ENCODE results near the gene WDFY4.

WDFY4 gene

GRCh38 chr10:48735836-48736390 lies 51.2 kb downstream of the WDFY4 start:
- Histone ChIP-seq H3K9ac (ENCODE audit: low read length) (no peak overlapping the region), H4K5ac (ENCODE audit: low read length) (no peak overlapping the region), H3K4me2 (ENCODE audit: low read length) (no peak overlapping the region), H3K4me3 (ENCODE audit: low read length) (no peak overlapping the region), H4K8ac (ENCODE audit: low read depth, low read length) (no peak overlapping the region), H2BK5ac (ENCODE audit: low read length) (no peak overlapping the region), H2AK5ac (ENCODE audit: low read length) (no peak overlapping the region), H3K56ac (ENCODE audit: low read length) (no peak overlapping the region), H3K36me3 (ENCODE audit: control insufficient read depth, insufficient read depth, low read length) (no peaks in the 10 kb centered on the region), H2BK15ac (replicated peaks; ENCODE audit: low read depth) (no peak overlapping the region), H3K4me1 (ENCODE audit: control insufficient read depth, low read depth, low read length) (no peaks in the 10 kb centered on the region), H3K79me1 (ENCODE audit: low read length) (no peaks in the 10 kb centered on the region), H3K27me3 (ENCODE audit: insufficient read depth, low read length, poor library complexity) (no peaks in the 10 kb centered on the region), H3K27ac (ENCODE audit: low read depth, low read length) (no peak overlapping the region), H2BK120ac (ENCODE audit: low read depth, low read length) (no peak overlapping the region), H3K4ac (ENCODE audit: low read depth, low read length) (no peak overlapping the region), H3K18ac (ENCODE audit: low read length) (no peak overlapping the region), H3K23ac (ENCODE audit: low read length) (no peak overlapping the region), H3K79me2 (ENCODE audit: control insufficient read depth, insufficient read depth, low read length) (no peaks in the 10 kb centered on the region)
- WGBS (ENCODE audit: extremely low coverage, insufficient coverage, low lambda C conversion rate): no CpG with 5 or more reads among the region's 8 CpGs
- DNase-seq: no peak

- no peak overlapping the region for H3K27ac ChIP-seq (ENCODE audit: low read depth, low read length)
Observed at GRCh38 chr10:48736596-48736995, 51.9 kb downstream of the WDFY4 start.

GRCh38 chr10:48737886-48738285 lies 53.2 kb downstream of the WDFY4 start:
- H2BK5ac ChIP-seq (ENCODE audit: low read length): no peak overlapping the region
- no peak overlapping the region for H2AK5ac ChIP-seq (ENCODE audit: low read length)
- H4K8ac ChIP-seq (ENCODE audit: low read depth, low read length): no peak overlapping the region
- H3K4me1 ChIP-seq (ENCODE audit: control insufficient read depth, low read depth, low read length): no peaks in the 10 kb centered on the region
- H2BK120ac ChIP-seq (ENCODE audit: low read depth, low read length): no peak overlapping the region
- H3K27ac ChIP-seq (ENCODE audit: low read depth, low read length): no peak overlapping the region
- H3K18ac ChIP-seq (ENCODE audit: low read length): no peak overlapping the region
- no CpG with 5 or more reads among the region's 2 CpGs for WGBS (ENCODE audit: extremely low coverage, insufficient coverage, low lambda C conversion rate)
- no peak overlapping the region for H3K9ac ChIP-seq (ENCODE audit: low read length)
- no peak overlapping the region for H4K5ac ChIP-seq (ENCODE audit: low read length)
- H3K4ac ChIP-seq (ENCODE audit: low read depth, low read length): no peak overlapping the region
- no peaks in the 10 kb centered on the region for H3K36me3 ChIP-seq (ENCODE audit: control insufficient read depth, insufficient read depth, low read length)
- no peak overlapping the region for H3K4me3 ChIP-seq (ENCODE audit: low read length)
- no peaks in the 10 kb centered on the region for H3K79me2 ChIP-seq (ENCODE audit: control insufficient read depth, insufficient read depth, low read length)
- H3K4me2 ChIP-seq (ENCODE audit: low read length): no peak overlapping the region
- no peaks in the 10 kb centered on the region for H3K79me1 ChIP-seq (ENCODE audit: low read length)
- H3K27me3 ChIP-seq (ENCODE audit: insufficient read depth, low read length, poor library complexity): no peaks in the 10 kb centered on the region
- no peak overlapping the region for H2BK15ac ChIP-seq (replicated peaks; ENCODE audit: low read depth)
- H3K56ac ChIP-seq (ENCODE audit: low read length): no peak overlapping the region
- DNase-seq: no peak
- H3K23ac ChIP-seq (ENCODE audit: low read length): no peak overlapping the region

More at GRCh38 chr10:48736596-48736995, 51.9 kb downstream of the WDFY4 start:
- no peaks in the 10 kb centered on the region for H3K79me2 ChIP-seq (ENCODE audit: control insufficient read depth, insufficient read depth, low read length)
- no peak overlapping the region for H3K4me2 ChIP-seq (ENCODE audit: low read length)
- no peaks in the 10 kb centered on the region for H3K79me1 ChIP-seq (ENCODE audit: low read length)
- no peak for DNase-seq
- H3K27me3 ChIP-seq (ENCODE audit: insufficient read depth, low read length, poor library complexity): no peaks in the 10 kb centered on the region
- no peak overlapping the region for H2BK5ac ChIP-seq (ENCODE audit: low read length)
- no peak overlapping the region for H4K5ac ChIP-seq (ENCODE audit: low read length)
- H3K36me3 ChIP-seq (ENCODE audit: control insufficient read depth, insufficient read depth, low read length): no peaks in the 10 kb centered on the region
- no peak overlapping the region for H3K4ac ChIP-seq (ENCODE audit: low read depth, low read length)
- no peak overlapping the region for H3K18ac ChIP-seq (ENCODE audit: low read length)
- no peak overlapping the region for H3K9ac ChIP-seq (ENCODE audit: low read length)
- no peak overlapping the region for H4K8ac ChIP-seq (ENCODE audit: low read depth, low read length)
- H3K23ac ChIP-seq (ENCODE audit: low read length): no peak overlapping the region
- no peaks in the 10 kb centered on the region for H3K4me1 ChIP-seq (ENCODE audit: control insufficient read depth, low read depth, low read length)
- H2BK15ac ChIP-seq (replicated peaks; ENCODE audit: low read depth): no peak overlapping the region
- H3K4me3 ChIP-seq (ENCODE audit: low read length): no peak overlapping the region
- H2BK120ac ChIP-seq (ENCODE audit: low read depth, low read length): no peak overlapping the region
- no CpG with 5 or more reads among the region's 1 CpG for WGBS (ENCODE audit: extremely low coverage, insufficient coverage, low lambda C conversion rate)
- no peak overlapping the region for H3K56ac ChIP-seq (ENCODE audit: low read length)
- no peak overlapping the region for H2AK5ac ChIP-seq (ENCODE audit: low read length)

- no peak overlapping the region for H4K8ac ChIP-seq (ENCODE audit: low read depth, low read length)
- no peak overlapping the region for H3K56ac ChIP-seq (ENCODE audit: low read length)
- no peaks in the 10 kb centered on the region for H3K27me3 ChIP-seq (ENCODE audit: insufficient read depth, low read length, poor library complexity)
- H3K4me1 ChIP-seq (ENCODE audit: control insufficient read depth, low read depth, low read length): no peaks in the 10 kb centered on the region
- H2BK5ac ChIP-seq (ENCODE audit: low read length): no peak overlapping the region
- no peaks in the 10 kb centered on the region for H3K79me1 ChIP-seq (ENCODE audit: low read length)
- H2BK120ac ChIP-seq (ENCODE audit: low read depth, low read length): no peak overlapping the region
- WGBS (ENCODE audit: extremely low coverage, insufficient coverage, low lambda C conversion rate): no CpG with 5 or more reads among the region's 7 CpGs
- no peak overlapping the region for H2BK15ac ChIP-seq (replicated peaks; ENCODE audit: low read depth)
- H3K79me2 ChIP-seq (ENCODE audit: control insufficient read depth, insufficient read depth, low read length): no peaks in the 10 kb centered on the region
- no peak overlapping the region for H3K27ac ChIP-seq (ENCODE audit: low read depth, low read length)
- no peak overlapping the region for H3K9ac ChIP-seq (ENCODE audit: low read length)
- no peak overlapping the region for H3K18ac ChIP-seq (ENCODE audit: low read length)
- no peak overlapping the region for H3K4me2 ChIP-seq (ENCODE audit: low read length)
- DNase-seq: no peak
- no peaks in the 10 kb centered on the region for H3K36me3 ChIP-seq (ENCODE audit: control insufficient read depth, insufficient read depth, low read length)
- no peak overlapping the region for H3K4me3 ChIP-seq (ENCODE audit: low read length)
- no peak overlapping the region for H3K23ac ChIP-seq (ENCODE audit: low read length)
- no peak overlapping the region for H2AK5ac ChIP-seq (ENCODE audit: low read length)
- H4K5ac ChIP-seq (ENCODE audit: low read length): no peak overlapping the region
- no peak overlapping the region for H3K4ac ChIP-seq (ENCODE audit: low read depth, low read length)
Observed at GRCh38 chr10:48739170-48739569, 54.5 kb downstream of the WDFY4 start.

GRCh38 chr10:48740015-48740707 lies 55.5 kb downstream of the WDFY4 start:
- H3K4me2 ChIP-seq (ENCODE audit: low read length): no peak overlapping the region
- H2BK5ac ChIP-seq (ENCODE audit: low read length): no peak overlapping the region
- H2BK15ac ChIP-seq (replicated peaks; ENCODE audit: low read depth): no peak overlapping the region
- no peaks in the 10 kb centered on the region for H3K27me3 ChIP-seq (ENCODE audit: insufficient read depth, low read length, poor library complexity)
- H3K23ac ChIP-seq (ENCODE audit: low read length): no peak overlapping the region
- H2BK120ac ChIP-seq (ENCODE audit: low read depth, low read length): no peak overlapping the region
- H3K18ac ChIP-seq (ENCODE audit: low read length): no peak overlapping the region
- DNase-seq: no peak
- H4K8ac ChIP-seq (ENCODE audit: low read depth, low read length): no peak overlapping the region
- no peaks in the 10 kb centered on the region for H3K4me1 ChIP-seq (ENCODE audit: control insufficient read depth, low read depth, low read length)
- no peak overlapping the region for H3K4me3 ChIP-seq (ENCODE audit: low read length)
- H3K36me3 ChIP-seq (ENCODE audit: control insufficient read depth, insufficient read depth, low read length): no peaks in the 10 kb centered on the region
- H3K4ac ChIP-seq (ENCODE audit: low read depth, low read length): no peak overlapping the region
- no peak overlapping the region for H4K5ac ChIP-seq (ENCODE audit: low read length)
- no peak overlapping the region for H2AK5ac ChIP-seq (ENCODE audit: low read length)
- H3K9ac ChIP-seq (ENCODE audit: low read length): no peak overlapping the region
- WGBS (ENCODE audit: extremely low coverage, insufficient coverage, low lambda C conversion rate): no CpG with 5 or more reads among the region's 11 CpGs
- no peak overlapping the region for H3K56ac ChIP-seq (ENCODE audit: low read length)
- H3K79me2 ChIP-seq (ENCODE audit: control insufficient read depth, insufficient read depth, low read length): no peaks in the 10 kb centered on the region
- no peaks in the 10 kb centered on the region for H3K79me1 ChIP-seq (ENCODE audit: low read length)
- H3K27ac ChIP-seq (ENCODE audit: low read depth, low read length): no peak overlapping the region

GRCh38 chr10:48740988-48741387 lies 56.3 kb downstream of the WDFY4 start:
- Histone ChIP-seq H2BK120ac (ENCODE audit: low read depth, low read length) (no peak overlapping the region), H2BK5ac (ENCODE audit: low read length) (no peak overlapping the region), H2AK5ac (ENCODE audit: low read length) (no peak overlapping the region), H3K4me1 (ENCODE audit: control insufficient read depth, low read depth, low read length) (no peaks in the 10 kb centered on the region), H3K18ac (ENCODE audit: low read length) (no peak overlapping the region), H3K4me3 (ENCODE audit: low read length) (no peak overlapping the region), H3K27ac (ENCODE audit: low read depth, low read length) (no peak overlapping the region), H3K9ac (ENCODE audit: low read length) (no peak overlapping the region), H3K79me2 (ENCODE audit: control insufficient read depth, insufficient read depth, low read length) (no peaks in the 10 kb centered on the region), H3K4me2 (ENCODE audit: low read length) (no peak overlapping the region), H2BK15ac (replicated peaks; ENCODE audit: low read depth) (no peak overlapping the region), H3K4ac (ENCODE audit: low read depth, low read length) (no peak overlapping the region), H3K27me3 (ENCODE audit: insufficient read depth, low read length, poor library complexity) (no peaks in the 10 kb centered on the region), H3K79me1 (ENCODE audit: low read length) (no peaks in the 10 kb centered on the region), H4K8ac (ENCODE audit: low read depth, low read length) (no peak overlapping the region), H3K23ac (ENCODE audit: low read length) (no peak overlapping the region), H3K36me3 (ENCODE audit: control insufficient read depth, insufficient read depth, low read length) (no peaks in the 10 kb centered on the region), H3K56ac (ENCODE audit: low read length) (no peak overlapping the region), H4K5ac (ENCODE audit: low read length) (no peak overlapping the region)
- no peak for DNase-seq
- no CpG with 5 or more reads among the region's 2 CpGs for WGBS (ENCODE audit: extremely low coverage, insufficient coverage, low lambda C conversion rate)

Data from mesendoderm (in vitro differentiated cells).